Medulla oblongata (tissue), 1 donor: ENCODE data around the gene CHRNB2.

Experiments used
- DNase-seq: peaks from one replicate; pipeline ENCODE4 v3.0.0-alpha.2; 2015; ENCODE audit errors: extremely low spot score

CHRNB2 gene

DNA sequence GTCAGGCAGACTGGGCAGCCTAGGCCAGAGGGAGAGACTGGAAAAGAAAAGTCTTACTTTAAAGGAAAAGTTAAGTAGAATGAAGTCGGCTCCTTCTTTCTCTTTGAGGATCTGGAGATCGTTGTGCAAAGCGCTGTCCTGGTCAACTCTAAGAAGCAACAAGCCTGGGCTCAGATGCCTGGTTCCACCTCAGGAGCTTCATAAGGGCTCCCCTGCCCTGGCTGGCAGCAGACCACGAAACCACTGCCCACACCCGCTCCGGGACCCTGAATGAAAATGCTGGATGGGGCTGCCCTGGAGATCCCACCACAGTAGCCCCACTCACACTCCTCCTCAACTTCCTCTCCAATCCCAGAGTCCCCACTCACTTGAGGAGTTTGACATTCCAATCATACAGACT, 15.5 kb upstream of the CHRNB2 start:
- no peak for DNase-seq

DNA sequence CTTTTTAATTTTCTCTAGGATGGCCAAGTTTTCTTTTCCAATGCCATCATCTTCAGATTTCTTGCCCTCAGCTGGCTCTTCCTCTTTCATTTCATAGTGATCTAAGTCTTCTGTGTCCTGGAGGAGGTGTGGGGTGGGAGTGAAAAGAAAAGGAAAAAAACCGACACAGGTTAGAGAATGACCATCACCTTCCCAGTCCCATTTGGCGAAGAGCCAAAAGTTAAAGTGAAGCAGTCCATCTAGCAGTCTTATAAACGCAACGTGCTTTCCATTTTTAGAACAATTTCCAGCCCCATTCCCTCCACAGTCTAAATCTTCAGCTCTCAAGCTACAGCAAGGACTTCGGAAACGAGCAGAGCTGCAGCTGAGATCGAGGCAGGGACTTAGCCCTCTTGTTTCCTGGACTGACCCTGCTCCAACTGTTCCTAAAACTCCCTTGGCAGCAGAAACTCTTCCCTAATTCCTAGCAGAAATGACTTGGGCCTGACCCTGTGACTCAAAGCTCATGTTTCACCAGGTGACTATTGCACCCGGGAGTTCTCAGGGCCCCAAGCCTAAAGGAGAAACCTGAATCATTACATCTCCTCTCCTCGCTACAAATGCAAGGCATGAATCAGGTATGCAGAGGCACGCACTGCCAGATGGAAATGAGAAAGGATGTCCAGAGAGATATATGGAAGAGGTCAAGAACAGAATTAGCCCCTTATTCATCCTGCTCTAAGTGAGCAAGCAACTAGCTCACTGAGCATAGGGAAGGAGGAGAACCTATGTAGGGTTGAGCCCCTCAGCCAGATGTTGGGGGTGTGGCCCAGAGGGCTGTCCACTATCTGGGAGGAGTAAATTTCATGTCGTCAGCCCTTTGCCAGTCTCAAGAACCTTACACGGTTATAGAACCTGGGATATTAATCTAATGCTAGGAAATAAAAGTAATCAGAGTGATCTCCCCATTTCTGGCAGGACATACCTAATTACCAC, 14.2 kb upstream of the CHRNB2 start:
- DNase-seq: no peak

DNA sequence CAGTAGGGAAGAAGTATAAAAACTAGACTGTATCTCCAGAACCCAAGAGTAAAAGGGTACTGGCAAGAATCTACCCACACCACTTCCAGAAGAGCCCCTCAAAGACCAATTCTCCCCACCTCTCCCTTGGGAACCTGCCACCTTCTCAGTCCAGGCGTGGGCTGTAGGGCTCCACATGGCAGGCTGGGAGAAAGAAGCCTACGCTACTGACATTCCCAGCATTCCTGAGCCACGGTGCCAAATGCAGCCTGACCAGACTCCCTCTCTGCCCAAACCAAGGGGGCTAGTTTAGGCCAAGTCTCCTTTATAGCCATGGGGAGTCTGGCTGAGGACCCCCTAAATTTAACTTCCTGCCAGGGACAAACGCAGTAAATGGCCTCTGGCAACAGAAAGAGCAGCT, 11.2 kb upstream of the CHRNB2 start:
- DNase-seq: no peak

DNA sequence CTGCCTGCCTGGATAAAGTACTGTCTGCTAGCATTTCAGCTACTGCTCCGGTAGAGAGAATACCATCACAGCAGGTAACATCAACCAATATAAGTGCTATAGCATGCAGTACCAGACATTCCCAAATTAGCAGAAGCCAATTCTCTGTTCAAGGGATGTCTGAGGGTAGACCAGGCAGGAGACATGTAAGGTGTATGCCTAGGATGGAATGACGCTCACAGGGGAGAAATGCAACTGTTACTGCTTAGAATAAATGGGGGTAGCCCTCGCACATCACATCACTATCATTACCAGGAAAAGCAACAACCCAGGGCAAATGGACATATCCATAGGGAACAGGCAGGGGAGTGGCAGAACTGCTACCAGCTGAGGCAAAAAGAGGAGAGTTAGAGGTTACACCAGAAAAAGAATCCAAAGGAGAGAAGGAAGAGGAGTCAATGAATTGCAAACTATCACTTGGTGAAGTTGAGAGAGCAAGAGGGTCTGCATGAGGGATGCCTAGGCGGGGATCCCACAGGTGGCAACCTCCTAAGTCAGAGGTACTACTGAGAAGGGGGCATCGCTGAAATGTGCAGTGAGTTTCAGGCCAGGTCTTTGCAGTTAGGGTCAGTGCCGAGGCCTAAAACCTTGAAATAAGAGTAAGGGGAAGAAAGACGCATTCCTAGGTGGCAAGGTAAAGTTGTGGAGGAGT, 10.2 kb upstream of the CHRNB2 start:
- DNase-seq: no peak

DNA sequence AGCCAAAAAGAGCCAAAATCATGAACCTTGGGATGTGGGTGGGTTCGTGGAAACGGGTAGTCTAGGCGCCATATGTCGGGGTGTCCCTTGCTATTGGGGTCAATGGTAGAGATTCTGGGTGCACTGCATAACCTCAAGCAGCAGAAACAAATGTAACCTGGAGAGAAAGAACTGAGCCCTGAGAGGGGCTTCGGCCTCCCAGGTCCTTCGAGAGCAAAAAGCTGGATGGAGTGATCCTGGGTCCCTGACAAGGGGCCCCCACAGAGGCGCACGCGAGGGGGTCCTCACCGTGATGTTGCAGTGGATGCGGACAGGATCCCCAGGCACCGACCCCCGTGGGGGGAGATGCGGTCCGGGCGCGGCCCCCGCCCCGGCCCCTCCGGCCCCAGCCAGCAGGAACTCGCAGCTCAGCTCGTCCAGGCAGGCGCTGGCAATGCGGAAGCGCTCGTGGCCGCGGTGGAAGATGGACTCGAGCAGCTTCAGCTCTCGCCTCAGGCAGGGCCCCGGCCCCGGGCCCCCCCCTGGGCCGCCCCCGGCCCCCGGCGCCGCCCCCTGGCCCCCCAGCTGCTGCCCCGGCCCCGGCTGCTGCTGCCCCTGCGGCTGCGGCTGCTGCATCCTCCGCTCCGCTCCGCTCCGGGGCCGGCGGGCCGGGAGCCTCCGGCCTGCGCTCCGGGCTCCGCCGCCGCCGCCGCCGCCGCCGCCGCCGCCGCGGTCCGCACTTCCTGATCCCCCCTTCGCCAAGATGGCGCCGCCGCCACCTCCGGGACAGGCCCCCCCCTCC, 9.4 kb upstream of the CHRNB2 start, which contains the start of gene UBE2Q1:
Gene UBE2Q1 (minus strand): TSS at position 724 of the 781 bp plus-strand sequence. CDS start 109 bp downstream, at position 615.
- DNase-seq: peak; percentile 27

DNA sequence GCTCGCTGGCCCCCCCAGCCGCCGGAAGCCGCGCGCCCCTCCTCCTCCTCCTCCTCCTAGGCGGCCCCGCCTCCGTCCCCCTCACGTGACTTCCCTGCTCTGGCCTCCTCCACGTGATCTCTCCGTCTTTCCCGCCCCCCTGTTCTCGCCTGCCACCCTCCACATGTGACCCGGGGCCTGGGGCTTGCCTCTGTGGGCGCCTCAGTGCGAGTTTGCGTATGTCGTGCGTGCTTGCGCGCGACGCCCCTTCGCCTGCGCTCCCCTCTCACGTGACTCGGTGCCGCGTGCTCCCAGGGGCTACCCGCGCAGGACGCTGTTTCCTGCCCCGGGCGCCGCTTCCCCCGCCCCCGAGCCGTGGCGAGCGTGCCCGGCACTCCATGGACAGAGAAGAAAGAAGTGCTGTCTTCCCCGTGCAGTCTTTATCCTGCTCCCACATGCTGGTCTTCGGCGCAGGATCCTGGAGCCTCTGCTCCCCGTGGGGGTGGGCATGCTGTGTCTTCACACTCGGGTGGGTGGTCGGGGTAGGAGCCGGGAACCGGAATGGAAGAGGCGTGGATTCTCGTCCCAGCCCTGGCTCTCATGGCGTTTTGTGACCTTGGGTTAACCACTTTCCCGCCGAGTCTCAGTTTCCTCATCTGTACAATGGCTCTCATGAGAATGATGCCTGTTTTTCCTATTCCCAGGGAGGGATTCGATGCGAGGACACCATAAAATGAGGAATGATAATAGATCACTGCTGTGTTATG, 8.7 kb upstream of the CHRNB2 start:
- peak; percentile 99 for DNase-seq

DNA sequence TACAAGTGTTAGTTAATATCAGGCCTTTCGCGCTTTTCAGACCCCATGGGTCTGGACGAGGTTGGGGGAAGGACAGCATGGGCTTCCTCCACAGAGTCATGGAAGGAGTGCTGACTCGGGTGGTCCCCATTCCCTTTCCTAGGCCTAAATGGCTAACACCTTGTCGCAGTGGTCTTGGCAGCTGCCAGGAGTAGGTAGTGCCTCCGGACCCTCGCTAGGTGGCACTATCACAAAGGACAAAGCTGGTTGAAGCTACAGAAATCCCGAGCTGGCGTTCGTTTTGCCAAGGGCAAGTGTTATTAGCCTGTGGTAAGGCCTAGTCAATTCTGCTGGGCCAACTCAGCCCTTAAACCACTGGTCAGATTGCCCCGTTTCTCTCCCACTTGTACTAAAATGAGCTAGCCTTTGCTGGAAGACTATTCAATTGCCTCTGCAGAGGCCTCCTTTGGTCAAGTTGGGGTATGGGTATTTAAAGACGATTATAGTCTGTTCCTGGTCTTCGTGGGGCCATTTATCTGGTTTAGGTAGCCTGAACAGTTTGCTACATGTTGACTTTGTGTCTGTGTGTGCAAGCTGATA, 8.0 kb upstream of the CHRNB2 start:
- DNase-seq: peak; percentile 97

DNA sequence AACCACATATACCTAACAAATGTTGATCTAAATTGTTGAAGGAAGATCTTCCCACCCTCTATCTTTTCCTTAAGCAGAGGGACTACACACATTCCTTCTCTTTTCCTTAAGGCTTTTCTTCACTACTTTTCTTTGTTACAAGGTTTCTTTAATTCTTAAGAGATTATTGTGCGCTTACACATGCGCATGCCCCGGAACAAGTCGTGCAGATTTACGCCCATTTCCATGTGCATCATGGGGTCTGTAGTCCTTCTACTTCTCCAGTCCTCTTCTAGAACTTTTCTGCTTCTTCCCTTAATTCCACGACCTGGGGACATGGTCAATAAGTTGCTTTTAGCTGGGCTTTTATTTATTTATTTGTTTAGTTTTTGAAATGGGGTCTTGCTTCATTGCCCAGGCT, 1.7 kb upstream of the CHRNB2 start:
- no peak for DNase-seq

DNA sequence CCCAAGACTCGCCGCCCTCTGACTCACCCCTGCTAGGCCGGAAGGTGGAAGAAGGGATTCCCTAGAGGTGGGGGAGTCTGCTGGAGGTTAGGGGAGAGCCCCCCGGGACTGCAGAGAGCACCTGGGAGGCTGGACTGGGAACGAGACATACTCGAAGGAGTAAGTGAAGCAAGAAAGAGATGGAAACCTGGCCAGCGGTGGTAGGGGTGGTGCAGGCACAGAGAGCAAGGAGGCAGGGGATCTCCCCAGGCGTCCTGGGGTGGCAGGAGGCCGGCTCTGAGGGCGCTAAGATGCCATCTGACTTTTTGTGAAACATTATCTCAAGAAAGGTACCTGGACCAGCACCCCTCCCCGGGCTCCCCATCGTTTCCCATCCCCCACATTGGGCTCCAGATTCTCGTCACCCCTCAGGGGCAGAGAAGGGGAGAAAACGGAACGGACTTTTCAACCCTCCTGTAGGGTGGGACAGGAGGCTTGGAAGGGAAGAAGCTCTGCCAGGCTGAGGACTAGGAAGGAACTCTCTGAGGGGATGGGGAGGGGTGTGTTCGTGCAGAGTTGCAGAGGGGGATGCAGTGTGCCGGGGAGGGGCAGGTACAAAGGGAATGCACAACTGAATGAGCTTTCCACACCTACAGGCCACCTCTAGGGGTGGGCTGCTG, 708 bp downstream of the CHRNB2 start:
- no peak for DNase-seq

DNA sequence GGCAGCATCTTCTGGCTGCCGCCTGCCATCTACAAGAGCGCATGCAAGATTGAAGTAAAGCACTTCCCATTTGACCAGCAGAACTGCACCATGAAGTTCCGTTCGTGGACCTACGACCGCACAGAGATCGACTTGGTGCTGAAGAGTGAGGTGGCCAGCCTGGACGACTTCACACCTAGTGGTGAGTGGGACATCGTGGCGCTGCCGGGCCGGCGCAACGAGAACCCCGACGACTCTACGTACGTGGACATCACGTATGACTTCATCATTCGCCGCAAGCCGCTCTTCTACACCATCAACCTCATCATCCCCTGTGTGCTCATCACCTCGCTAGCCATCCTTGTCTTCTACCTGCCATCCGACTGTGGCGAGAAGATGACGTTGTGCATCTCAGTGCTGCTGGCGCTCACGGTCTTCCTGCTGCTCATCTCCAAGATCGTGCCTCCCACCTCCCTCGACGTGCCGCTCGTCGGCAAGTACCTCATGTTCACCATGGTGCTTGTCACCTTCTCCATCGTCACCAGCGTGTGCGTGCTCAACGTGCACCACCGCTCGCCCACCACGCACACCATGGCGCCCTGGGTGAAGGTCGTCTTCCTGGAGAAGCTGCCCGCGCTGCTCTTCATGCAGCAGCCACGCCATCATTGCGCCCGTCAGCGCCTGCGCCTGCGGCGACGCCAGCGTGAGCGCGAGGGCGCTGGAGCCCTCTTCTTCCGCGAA, 3.8 kb downstream of the CHRNB2 start:
- no peak for DNase-seq

DNA sequence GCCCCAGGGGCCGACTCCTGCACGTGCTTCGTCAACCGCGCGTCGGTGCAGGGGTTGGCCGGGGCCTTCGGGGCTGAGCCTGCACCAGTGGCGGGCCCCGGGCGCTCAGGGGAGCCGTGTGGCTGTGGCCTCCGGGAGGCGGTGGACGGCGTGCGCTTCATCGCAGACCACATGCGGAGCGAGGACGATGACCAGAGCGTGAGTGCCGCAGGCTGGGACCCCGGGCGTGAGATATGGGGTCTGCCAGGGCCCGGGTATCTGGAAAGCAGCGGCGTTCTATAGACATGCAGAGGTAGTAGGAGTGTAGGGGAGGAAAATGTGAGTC, 4.3 kb downstream of the CHRNB2 start:
- DNase-seq: no peak

DNA sequence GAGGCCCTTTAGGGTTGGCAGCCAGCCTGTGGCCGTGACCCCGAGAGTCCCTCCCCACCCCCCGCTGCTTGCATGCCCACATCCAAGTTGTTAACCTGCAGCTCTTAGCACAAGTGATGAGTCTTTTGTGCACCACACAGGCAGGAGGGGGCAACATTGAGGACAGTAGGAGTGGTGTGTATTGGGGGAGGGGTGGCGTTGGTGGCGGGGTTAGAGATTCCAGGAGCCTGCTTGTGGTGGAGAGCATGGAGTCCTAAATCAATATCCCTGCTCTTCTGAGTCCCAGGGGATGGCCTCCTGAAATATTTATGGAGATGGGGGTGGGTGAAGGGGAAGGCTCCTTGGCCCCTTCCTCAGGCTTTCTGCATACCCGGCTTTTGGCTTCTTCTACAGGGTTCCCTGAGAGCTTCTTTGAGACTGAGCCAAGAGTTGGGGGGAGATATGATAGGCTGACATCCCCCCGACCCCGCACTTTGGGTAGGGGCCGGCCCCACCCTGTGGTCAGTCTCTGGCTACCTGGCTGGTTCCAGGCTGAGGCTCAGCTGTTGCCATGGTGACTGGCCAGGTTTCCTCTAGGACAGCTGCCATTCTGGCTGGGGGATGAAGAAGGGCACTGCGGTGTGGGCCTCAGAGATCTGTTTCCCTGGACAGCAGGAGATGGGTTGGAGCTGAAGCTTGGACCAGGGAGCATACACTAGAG, 5.0 kb downstream of the CHRNB2 start:
- DNase-seq: no peak

DNA sequence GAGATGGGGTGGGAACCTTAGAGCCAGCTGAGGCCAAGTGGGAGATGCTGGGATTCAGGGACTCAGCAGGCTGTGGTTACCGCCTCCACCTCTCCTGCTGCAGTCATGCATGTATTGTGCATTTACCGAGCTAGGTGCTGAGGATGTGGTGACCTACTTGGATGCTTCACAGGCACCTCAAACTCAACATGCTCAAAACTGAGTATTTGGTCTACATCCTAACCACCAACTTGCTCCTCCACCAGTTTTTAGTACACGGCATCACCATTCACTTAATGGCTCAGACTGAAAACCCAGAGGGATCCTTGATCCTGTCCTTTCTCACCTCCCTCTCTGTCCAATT, 5.6 kb downstream of the CHRNB2 start:
- no peak for DNase-seq

DNA sequence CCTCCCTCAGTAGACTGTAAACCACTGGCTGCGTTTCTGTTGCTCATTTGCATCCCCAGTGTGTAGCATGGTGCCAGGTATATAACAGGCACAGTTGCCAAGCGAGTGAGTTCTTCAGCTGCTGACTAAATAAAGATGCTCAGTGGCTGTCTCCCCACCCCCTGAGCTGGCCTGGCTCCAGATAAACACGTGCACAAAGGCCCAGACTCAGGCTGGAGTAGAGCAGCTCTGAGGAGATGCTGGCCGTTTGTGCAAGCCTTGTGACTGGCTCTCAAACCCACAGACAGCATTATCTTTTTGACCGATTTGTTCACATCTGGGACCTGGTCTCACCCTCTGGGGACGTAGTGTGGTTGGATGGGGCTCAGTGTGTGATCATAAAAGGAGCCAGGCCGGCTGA, 7.1 kb downstream of the CHRNB2 start:
- DNase-seq: no peak

DNA sequence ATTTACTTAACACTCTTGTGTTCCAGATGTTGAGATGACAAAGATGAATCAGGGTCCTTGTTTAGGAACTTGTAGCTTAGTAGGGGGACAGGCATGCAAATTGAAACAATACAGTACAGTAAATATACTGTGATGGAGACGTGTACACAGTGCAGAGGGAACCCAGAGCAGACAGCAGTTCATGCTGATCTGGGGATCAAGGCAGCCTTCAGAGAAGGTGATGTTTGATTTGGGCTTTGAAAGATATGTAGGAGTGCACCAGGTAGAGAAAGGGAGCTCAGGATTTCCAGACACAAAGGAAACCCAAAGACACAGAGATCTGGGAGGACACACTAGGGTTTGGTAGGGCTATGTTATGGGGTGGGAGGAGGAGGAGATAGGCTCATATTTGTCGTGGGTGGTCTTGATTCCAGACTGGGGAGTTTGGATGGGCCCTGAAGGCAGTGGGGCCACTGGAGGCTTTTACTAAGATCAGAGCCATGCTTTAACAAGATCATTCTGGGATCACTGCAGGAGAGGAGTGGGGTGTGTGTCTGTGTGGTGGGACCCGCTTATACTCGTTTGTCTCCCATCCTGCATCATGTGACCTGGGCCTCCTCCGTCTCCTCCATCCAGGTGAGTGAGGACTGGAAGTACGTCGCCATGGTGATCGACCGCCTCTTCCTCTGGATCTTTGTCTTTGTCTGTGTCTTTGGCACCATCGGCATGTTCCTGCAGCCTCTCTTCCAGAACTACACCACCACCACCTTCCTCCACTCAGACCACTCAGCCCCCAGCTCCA, 7.8 kb downstream of the CHRNB2 start:
- DNase-seq: no peak

DNA sequence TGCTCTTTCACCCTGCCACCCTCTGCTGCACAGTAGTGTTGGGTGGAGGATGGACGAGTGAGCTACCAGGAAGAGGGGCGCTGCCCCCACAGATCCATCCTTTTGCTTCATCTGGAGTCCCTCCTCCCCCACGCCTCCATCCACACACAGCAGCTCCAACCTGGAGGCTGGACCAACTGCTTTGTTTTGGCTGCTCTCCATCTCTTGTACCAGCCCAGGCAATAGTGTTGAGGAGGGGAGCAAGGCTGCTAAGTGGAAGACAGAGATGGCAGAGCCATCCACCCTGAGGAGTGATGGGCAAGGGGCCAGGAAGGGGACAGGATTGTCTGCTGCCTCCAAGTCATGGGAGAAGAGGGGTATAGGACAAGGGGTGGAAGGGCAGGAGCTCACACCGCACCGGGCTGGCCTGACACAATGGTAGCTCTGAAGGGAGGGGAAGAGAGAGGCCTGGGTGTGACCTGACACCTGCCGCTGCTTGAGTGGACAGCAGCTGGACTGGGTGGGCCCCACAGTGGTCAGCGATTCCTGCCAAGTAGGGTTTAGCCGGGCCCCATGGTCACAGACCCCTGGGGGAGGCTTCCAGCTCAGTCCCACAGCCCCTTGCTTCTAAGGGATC, 8.5 kb downstream of the CHRNB2 start:
- no peak for DNase-seq

DNA sequence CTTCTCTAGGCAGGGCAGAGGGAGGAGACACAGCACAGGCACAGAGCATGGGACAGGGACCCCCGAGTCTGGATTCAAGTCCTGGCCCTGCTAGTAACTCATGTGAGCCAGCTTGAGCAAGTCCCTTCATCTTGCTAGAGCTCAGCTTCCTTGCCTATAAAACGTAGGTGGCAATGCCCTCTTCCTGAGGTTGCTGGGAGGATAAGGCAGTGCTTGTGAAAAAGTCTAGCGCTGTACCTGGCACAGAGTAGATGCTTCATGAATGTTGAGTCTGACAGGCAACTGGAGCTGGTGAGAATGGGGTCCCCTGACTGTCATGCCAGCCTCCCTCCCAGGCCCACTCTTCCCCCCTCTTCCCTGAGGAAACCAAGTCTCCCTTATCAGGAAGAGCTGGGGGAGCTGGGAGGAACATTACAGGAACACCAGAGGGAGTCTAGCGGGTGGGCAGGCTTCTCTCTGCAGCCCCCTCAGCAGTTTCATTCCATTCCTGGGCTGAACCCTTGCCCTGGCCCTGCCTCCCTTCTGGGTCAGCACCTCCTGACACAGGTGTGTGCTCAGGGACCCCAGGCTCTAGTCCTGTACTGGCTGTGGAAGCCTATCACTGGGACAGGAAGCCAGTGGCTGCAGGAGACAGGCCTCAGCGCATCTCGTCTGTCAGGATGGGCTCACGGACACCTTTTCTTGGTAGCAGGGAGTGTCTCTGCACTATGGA, 9.9 kb downstream of the CHRNB2 start:
- no peak for DNase-seq

DNA sequence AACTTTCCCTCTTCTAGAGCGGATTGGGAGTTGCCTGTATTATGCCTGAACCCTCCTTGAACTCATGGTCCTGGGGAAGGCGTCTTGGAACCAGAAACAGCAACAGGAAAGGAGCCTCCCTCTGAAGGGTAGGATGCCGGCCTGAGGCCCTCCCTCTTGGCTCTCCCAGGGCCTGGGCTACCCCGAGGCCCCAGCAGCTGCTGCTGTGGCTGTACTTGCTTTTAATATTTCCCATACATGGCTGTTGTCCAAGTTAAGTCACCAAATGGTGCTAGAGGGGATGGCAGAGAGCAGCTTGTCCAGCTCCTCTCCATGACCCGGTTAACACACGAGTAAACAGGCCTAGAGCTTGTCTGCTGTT, 10.5 kb downstream of the CHRNB2 start:
- no peak for DNase-seq
